ENCODE measurements around the gene HOXC4. TPM values are rescaled to one million over a fixed set of nuclear protein-coding genes. Genes with fewer than 3 reads are reported as not detected.

HOXC4 gene
- total and polyA plus RNA-seq, 7 experiments from 2014 or later = 0.24 to 0.98 TPM; not detected in 5

DNA sequence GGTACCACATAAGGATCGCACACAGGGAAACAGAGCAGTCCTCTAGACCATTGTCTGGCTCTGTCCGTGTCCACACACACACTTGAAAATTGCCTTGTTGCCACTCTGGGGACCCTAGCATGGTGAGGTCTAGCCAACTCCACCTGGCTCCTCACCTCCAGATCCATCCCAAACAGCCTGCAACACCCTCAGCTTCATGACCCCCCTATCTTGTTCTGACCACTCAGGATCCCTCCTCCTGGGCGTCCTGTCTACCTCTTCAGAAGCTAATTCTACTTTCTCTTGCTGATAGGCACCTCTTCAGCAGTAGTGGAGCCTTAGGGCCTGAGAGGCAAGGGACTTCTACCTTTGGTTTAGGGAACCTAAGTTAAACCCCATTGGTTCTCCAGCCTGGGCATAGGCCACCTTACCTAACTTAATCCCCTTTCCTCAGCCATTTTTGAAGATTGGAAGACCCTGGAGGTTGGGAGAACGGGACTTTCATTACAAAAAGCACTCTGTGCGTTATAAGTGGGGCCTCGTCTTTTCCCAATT lies 21.5 kb upstream of the HOXC4 start:
- H3K27me3 ChIP-seq (ENCODE audit: control insufficient read depth in 2 of 2, insufficient read depth in 2 of 2, low read length in 2 of 2) = peaks cover 25 to 67% of the 10 kb centered on the region in 2 donors
- peaks cover 0 to 4% (median 0%) of the 10 kb centered on the region in 5 donors for H3K36me3 Mint-ChIP-seq

DNA sequence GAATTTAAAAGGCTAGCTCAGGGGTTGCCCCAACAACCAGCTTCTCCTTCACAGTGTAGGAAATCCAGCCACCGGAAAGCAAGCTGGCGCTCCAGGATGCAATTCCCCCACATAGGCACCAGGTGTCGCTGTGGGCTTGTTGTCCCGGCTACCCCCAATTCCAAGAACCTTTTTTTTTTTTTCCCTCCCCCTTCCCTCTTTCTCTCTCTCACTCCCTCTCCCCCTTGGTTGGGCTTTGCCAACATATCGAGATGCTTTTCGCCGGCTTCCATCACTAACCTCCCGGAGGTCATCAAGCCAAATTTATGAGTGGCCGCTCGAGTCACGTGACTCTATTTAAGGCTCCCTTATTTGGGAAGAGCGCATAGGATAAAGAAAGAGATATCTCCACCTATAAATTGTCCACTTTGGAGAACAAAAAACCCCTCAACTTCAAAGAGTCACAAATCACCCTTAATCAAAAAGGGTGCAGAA lies 21.0 kb upstream of the HOXC4 start, which contains the start of gene HOXC5:
Gene HOXC5, plus strand, starts transcription at position 424 of the 474 bp plus-strand sequence. CDS start 73 bp downstream, outside the sequence.
- Mint-ChIP-seq H3K4me1 (peaks cover 9 to 51% (median 31%) of the 10 kb centered on the region in 7 donors), H3K9me3 (peaks cover 0 to 7% (median 4%) of the 10 kb centered on the region in 11 donors), H3K27ac (peak within 1 kb of the TSS in 4 of 9 donors; percentile 12 to 74 (median 49)), H3K27me3 (peaks cover 74 to 93% (median 84%) of the 10 kb centered on the region in 5 donors), H3K4me3 (peak within 1 kb of the TSS; percentile 52 to 80 (median 67)), H3K36me3 (peaks cover 0 to 4% (median 0%) of the 10 kb centered on the region in 5 donors)
- H3K27me3 ChIP-seq (ENCODE audit: control insufficient read depth in 2 of 2, insufficient read depth in 2 of 2, low read length in 2 of 2) = peaks cover 23 to 62% of the 10 kb centered on the region in 2 donors
- no peak within 1 kb of the TSS for H3K4me3 ChIP-seq (ENCODE audit: low read length)
- POLR2A ChIA-PET = interaction anchor here (1.4 kb wide), 1 partner anchor 159 kb away, joined by 6 read pairs; no protein-coding TSS in a partner anchor
- peak; percentile 41 to 73 (median 62) for DNase-seq
- ATAC-seq = peak; percentile 77
- peaks cover 7 to 15% of the 10 kb centered on the region in 2 donors for H3K4me1 ChIP-seq (ENCODE audit: control insufficient read depth in 2 of 2, insufficient read depth in 2 of 2, low read length in 2 of 2)
- CTCF ChIA-PET = interaction anchor here (0.6 to 2.2 kb wide), 23 partner anchors 9 to 1512 kb away, joined by 3 to 17 read pairs (median 4); partner anchors contain the start of genes HOXC8 and KRT5
- peaks cover 0 to 5% (median 0%) of the 10 kb centered on the region in 3 experiments for H3K9me3 ChIP-seq (ENCODE audit: control insufficient read depth in 2 of 3, low read length in 3 of 3)
- no peak within 1 kb of the TSS for H3K27ac ChIP-seq (ENCODE audit: low read depth, low read length)
- no peaks in the 10 kb centered on the region for H3K36me3 ChIP-seq (ENCODE audit: control insufficient read depth in 2 of 3, insufficient read depth in 3 of 3, low read length in 3 of 3)
- intact Hi-C loops (cut with micrococcal nuclease) = loop anchor here (1.0 to 5.0 kb wide), 7 partner anchors 14 to 169 kb away; no protein-coding TSS in a partner anchor

More for the DNA sequence above, 21.5 kb upstream of the HOXC4 start:
- H3K27ac Mint-ChIP-seq = peak overlapping the region in 2 of 9 donors; percentile 9 to 30
- peaks cover 74 to 93% (median 84%) of the 10 kb centered on the region in 5 donors for H3K27me3 Mint-ChIP-seq
- peaks cover 0 to 7% (median 4%) of the 10 kb centered on the region in 11 donors for H3K9me3 Mint-ChIP-seq
- ChIA-PET CTCF (interaction anchor here (0.6 to 2.2 kb wide), 23 partner anchors 9 to 1512 kb away, joined by 3 to 17 read pairs (median 4); partner anchors contain the start of genes HOXC8 and KRT5), POLR2A (interaction anchor here (1.4 kb wide), 1 partner anchor 159 kb away, joined by 6 read pairs; no protein-coding TSS in a partner anchor)
- DNase-seq (no peak), ATAC-seq (no peak)
- intact Hi-C loops (cut with micrococcal nuclease) = loop anchor here (1.0 to 5.0 kb wide), 7 partner anchors 14 to 169 kb away; no protein-coding TSS in a partner anchor
- Histone ChIP-seq H3K4me3 (ENCODE audit: low read length) (no peak overlapping the region), H3K36me3 (ENCODE audit: control insufficient read depth in 2 of 3, insufficient read depth in 3 of 3, low read length in 3 of 3) (no peaks in the 10 kb centered on the region), H3K4me1 (ENCODE audit: control insufficient read depth in 2 of 2, insufficient read depth in 2 of 2, low read length in 2 of 2) (peaks cover 7 to 15% of the 10 kb centered on the region in 2 donors), H3K27ac (ENCODE audit: low read depth, low read length) (no peak overlapping the region), H3K9me3 (ENCODE audit: control insufficient read depth in 2 of 3, low read length in 3 of 3) (peaks cover 0 to 5% (median 0%) of the 10 kb centered on the region in 3 experiments)
- peaks cover 14 to 51% (median 35%) of the 10 kb centered on the region in 7 donors for H3K4me1 Mint-ChIP-seq
- peak overlapping the region in 6 of 10 donors; percentile 6 to 80 (median 53) for H3K4me3 Mint-ChIP-seq

DNA sequence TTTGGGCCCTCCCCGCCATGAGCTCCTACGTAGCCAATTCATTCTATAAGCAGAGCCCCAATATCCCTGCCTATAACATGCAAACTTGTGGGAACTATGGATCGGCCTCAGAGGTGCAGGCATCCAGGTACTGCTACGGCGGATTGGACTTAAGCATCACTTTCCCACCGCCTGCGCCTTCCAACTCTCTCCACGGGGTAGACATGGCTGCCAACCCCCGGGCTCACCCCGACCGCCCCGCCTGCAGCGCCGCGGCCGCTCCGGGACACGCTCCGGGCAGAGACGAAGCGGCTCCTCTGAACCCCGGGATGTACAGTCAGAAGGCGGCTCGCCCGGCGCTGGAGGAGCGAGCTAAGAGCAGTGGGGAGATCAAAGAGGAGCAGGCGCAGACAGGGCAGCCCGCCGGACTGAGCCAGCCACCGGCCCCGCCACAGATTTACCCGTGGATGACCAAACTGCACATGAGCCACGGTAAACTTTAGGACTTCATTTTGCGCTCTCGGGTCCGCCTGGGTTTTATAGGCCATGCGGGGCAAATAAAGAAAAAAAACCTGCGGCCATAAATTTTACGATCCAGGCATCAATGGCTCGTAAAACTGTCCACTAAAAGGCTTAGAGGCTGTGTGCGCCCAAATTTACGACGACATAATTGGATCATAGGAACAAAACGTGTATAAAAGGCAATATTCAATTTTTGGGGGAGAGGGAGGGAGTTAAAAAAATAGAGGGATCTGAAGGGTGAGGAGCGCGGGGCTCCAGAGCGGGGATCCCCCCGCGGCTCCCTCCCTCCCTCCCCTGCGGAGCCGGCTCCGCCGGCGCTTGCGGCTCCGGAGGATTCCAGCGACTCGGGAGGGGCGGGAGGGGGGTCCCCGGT lies 20.3 kb upstream of the HOXC4 start:
- H3K4me3 ChIP-seq (ENCODE audit: low read length) = no peak overlapping the region

DNA sequence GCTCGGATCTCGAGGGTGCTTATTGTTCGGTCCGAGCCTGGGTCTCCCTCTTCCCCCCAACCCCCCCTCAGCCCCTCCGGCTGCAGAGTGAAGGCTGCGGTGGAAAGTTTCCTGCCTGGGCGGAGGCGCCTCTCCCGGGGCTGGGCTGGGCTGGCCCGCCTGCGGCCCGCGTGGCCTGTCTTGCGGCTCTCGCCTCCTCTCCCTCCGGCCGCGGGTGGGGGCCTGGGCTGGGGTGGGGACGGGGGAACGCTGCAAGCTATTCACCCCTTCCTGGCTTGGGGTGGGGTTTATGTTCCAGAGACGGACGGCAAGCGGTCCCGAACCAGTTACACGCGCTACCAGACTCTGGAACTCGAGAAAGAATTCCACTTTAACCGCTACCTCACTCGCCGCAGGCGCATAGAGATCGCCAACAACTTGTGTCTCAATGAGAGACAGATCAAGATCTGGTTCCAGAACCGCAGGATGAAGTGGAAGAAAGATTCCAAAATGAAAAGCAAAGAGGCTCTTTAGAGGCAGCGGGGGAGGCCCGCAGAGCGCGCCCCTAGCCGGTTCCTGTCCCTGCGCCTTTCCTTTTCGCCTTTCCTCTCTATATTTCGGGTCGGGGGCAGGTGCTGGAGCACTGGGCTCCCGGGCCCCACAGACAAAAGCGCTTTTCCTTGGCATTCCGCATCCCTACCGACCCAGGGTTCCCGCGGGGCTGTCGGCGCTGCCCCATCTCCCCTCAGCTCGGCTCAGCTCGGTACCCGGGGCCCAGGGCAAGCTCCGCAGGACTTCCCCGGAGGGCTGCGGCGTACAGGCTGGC lies 19.5 kb upstream of the HOXC4 start:
- Histone ChIP-seq H3K27ac (ENCODE audit: low read depth, low read length) (no peak overlapping the region), H3K4me1 (ENCODE audit: control insufficient read depth in 2 of 2, insufficient read depth in 2 of 2, low read length in 2 of 2) (peaks cover 7 to 9% of the 10 kb centered on the region in 2 donors), H3K9me3 (ENCODE audit: control insufficient read depth in 2 of 3, low read length in 3 of 3) (peaks cover 0 to 5% (median 0%) of the 10 kb centered on the region in 3 experiments), H3K4me3 (ENCODE audit: low read length) (no peak overlapping the region), H3K27me3 (ENCODE audit: control insufficient read depth in 2 of 2, insufficient read depth in 2 of 2, low read length in 2 of 2) (peaks cover 11 to 50% of the 10 kb centered on the region in 2 donors), H3K36me3 (ENCODE audit: control insufficient read depth in 2 of 3, insufficient read depth in 3 of 3, low read length in 3 of 3) (no peaks in the 10 kb centered on the region)
- Mint-ChIP-seq H3K9me3 (peaks cover 0 to 7% (median 4%) of the 10 kb centered on the region in 11 donors), H3K4me3 (peak overlapping the region; percentile 54 to 80 (median 71)), H3K27ac (peak overlapping the region in 1 of 9 donors; percentile 26), H3K27me3 (peaks cover 76 to 93% (median 86%) of the 10 kb centered on the region in 5 donors), H3K4me1 (peaks cover 6 to 45% (median 24%) of the 10 kb centered on the region in 7 donors), H3K36me3 (peaks cover 0 to 4% (median 0%) of the 10 kb centered on the region in 5 donors)
- ChIA-PET POLR2A (no interaction called here), CTCF (interaction anchor here (0.6 kb wide), 2 partner anchors 257 to 998 kb away, joined by 3 to 4 read pairs; no protein-coding TSS in a partner anchor)
- intact Hi-C loops (cut with micrococcal nuclease) = loop anchor here in 1 of 2 donors (2.0 to 5.0 kb wide), 3 partner anchors 37 to 167 kb away; no protein-coding TSS in a partner anchor
- DNase-seq (no peak), ATAC-seq (no peak)

More for the DNA sequence above, 20.3 kb upstream of the HOXC4 start:
- Histone ChIP-seq H3K27ac (ENCODE audit: low read depth, low read length) (no peak overlapping the region), H3K27me3 (ENCODE audit: control insufficient read depth in 2 of 2, insufficient read depth in 2 of 2, low read length in 2 of 2) (peaks cover 18 to 57% of the 10 kb centered on the region in 2 donors), H3K9me3 (ENCODE audit: control insufficient read depth in 2 of 3, low read length in 3 of 3) (peaks cover 0 to 5% (median 0%) of the 10 kb centered on the region in 3 experiments), H3K36me3 (ENCODE audit: control insufficient read depth in 2 of 3, insufficient read depth in 3 of 3, low read length in 3 of 3) (no peaks in the 10 kb centered on the region), H3K4me1 (ENCODE audit: control insufficient read depth in 2 of 2, insufficient read depth in 2 of 2, low read length in 2 of 2) (peaks cover 7 to 13% of the 10 kb centered on the region in 2 donors)
- intact Hi-C loops (cut with micrococcal nuclease) = loop anchor here in 1 of 2 donors (2.0 to 5.0 kb wide), 3 partner anchors 36 to 167 kb away; no protein-coding TSS in a partner anchor
- Mint-ChIP-seq H3K4me1 (peaks cover 6 to 51% (median 29%) of the 10 kb centered on the region in 7 donors), H3K27me3 (peaks cover 72 to 93% (median 84%) of the 10 kb centered on the region in 5 donors), H3K36me3 (peaks cover 0 to 4% (median 0%) of the 10 kb centered on the region in 5 donors), H3K4me3 (peak overlapping the region in 9 of 10 donors; percentile 57 to 80 (median 68)), H3K9me3 (peaks cover 0 to 7% (median 4%) of the 10 kb centered on the region in 11 donors), H3K27ac (peak overlapping the region in 1 of 9 donors; percentile 49)
- DNase-seq = no peak
- CTCF ChIA-PET = interaction anchor here (0.6 to 2.2 kb wide), 15 partner anchors 12 to 998 kb away, joined by 3 to 17 read pairs (median 5); partner anchors contain the start of gene HOXC8
- ATAC-seq = no peak
- POLR2A ChIA-PET = interaction anchor here (1.4 kb wide), 1 partner anchor 158 kb away, joined by 6 read pairs; no protein-coding TSS in a partner anchor

DNA sequence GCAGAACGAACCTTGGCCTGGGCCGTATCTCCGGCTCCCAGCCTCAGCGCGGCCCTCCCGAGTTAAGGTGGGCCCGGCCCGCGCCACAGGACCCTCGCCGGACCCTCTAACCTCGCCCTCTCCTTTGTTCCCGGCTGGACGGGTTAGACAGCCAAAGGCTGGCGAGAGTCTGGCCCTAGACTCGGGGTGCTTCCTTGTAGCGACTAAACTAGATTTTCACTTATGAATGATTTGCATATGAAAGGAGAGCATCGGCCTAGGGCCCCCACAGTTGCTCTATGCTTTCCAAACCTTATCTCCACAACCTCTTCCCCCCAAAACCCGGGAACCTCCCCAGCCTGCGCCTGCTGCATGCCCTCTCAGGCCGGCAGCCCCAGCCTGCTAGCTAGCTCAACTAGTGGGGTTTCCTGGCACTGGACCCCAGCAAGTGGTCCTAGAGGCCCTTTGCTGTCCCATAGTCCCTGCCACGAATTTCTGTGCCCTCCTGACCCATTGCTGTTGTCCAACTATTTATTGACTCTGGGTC lies 18.8 kb upstream of the HOXC4 start:
- Histone ChIP-seq H3K9me3 (ENCODE audit: control insufficient read depth in 2 of 3, low read length in 3 of 3) (peaks cover 0 to 5% (median 0%) of the 10 kb centered on the region in 3 experiments), H3K4me3 (ENCODE audit: low read length) (no peak overlapping the region), H3K27me3 (ENCODE audit: control insufficient read depth in 2 of 2, insufficient read depth in 2 of 2, low read length in 2 of 2) (peaks cover 11 to 51% of the 10 kb centered on the region in 2 donors), H3K36me3 (ENCODE audit: control insufficient read depth in 2 of 3, insufficient read depth in 3 of 3, low read length in 3 of 3) (no peaks in the 10 kb centered on the region), H3K4me1 (ENCODE audit: control insufficient read depth in 2 of 2, insufficient read depth in 2 of 2, low read length in 2 of 2) (peaks cover 7 to 9% of the 10 kb centered on the region in 2 donors), H3K27ac (ENCODE audit: low read depth, low read length) (no peak overlapping the region)
- DNase-seq (no peak), ATAC-seq (no peak)
- Mint-ChIP-seq H3K27me3 (peaks cover 76 to 94% (median 87%) of the 10 kb centered on the region in 5 donors), H3K36me3 (peaks cover 0 to 4% (median 0%) of the 10 kb centered on the region in 5 donors), H3K4me1 (peaks cover under 1 to 39% (median 19%) of the 10 kb centered on the region in 7 donors), H3K4me3 (peak overlapping the region in 8 of 10 donors; percentile 34 to 80 (median 56)), H3K27ac (peak overlapping the region in 1 of 9 donors; percentile 74), H3K9me3 (peaks cover 0 to 6% (median 4%) of the 10 kb centered on the region in 11 donors)
- ChIA-PET POLR2A (no interaction called here), CTCF (interaction anchor here (0.6 kb wide), 1 partner anchor 256 kb away, joined by 4 read pairs; no protein-coding TSS in a partner anchor)
- intact Hi-C loops (cut with micrococcal nuclease) = loop anchor here in 1 of 2 donors (5.0 kb wide), 2 partner anchors 38 to 73 kb away; no protein-coding TSS in a partner anchor

All from naive thymus-derived CD4-positive, alpha-beta T cell (primary cell).